D721Med (cell line): ENCODE results near the gene LIMCH1.
"Not testable (repeated sequence)": the region's sequence is repeated elsewhere in the genome, so short reads cannot be mapped to it uniquely, and the experiment has no call there.

Experiments used
- DNase-seq: peaks from one replicate; pipeline ENCODE4 v3.0.0; 2011; ENCODE audit warnings: low spot score; ENCODE audit not compliant: insufficient read length
- FAIRE-seq: peaks from 2 replicates; lab custom pipeline; 2011; peaks lifted over from hg19 to GRCh38; lab: Jason Lieb, UNC
- TF ChIP-seq, protein P1 (sequence below): IDR thresholded peaks from 2 replicates; pipeline ENCODE4 v1.5.1; 2012; ENCODE audit warnings: mild to moderate bottlenecking, control low read depth; ENCODE audit not compliant: insufficient read depth; ENCODE audit errors: missing control alignments

The LIMCH1 gene

DNA sequence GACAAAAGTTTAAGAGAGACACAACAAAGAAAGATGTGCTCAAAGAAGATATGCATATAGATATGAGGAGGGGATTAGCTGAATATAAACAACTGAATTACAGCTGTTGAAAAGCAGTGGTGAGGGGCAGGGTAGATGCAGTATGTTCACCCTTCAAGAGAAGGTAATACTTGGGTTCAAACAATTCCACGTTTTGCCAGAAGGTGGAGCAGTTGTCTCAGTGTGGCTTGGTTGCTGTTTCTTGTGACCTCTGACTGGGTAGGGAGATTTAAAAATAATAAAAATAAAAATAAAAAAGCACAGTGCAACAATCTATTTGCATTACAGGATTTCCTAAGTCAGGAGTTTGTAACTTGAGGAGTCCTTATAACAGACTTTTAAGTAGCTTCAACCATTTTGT, 187.3 kb downstream of the LIMCH1 start:
- no peak for DNase-seq
- FAIRE-seq, result peak; percentile 84
- TF ChIP-seq, protein P1, sequence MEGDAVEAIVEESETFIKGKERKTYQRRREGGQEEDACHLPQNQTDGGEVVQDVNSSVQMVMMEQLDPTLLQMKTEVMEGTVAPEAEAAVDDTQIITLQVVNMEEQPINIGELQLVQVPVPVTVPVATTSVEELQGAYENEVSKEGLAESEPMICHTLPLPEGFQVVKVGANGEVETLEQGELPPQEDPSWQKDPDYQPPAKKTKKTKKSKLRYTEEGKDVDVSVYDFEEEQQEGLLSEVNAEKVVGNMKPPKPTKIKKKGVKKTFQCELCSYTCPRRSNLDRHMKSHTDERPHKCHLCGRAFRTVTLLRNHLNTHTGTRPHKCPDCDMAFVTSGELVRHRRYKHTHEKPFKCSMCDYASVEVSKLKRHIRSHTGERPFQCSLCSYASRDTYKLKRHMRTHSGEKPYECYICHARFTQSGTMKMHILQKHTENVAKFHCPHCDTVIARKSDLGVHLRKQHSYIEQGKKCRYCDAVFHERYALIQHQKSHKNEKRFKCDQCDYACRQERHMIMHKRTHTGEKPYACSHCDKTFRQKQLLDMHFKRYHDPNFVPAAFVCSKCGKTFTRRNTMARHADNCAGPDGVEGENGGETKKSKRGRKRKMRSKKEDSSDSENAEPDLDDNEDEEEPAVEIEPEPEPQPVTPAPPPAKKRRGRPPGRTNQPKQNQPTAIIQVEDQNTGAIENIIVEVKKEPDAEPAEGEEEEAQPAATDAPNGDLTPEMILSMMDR, result peak; percentile 32

- no peak for DNase-seq
- TF ChIP-seq, protein P1, result no peak
- FAIRE-seq, result no peak
These were observed 190.1 kb downstream of the LIMCH1 start for GRCh38 chr4:41727861-41728572.

GRCh38 chr4:41728573-41728913, 190.6 kb downstream of the LIMCH1 start:
- DNase-seq (no peak), FAIRE-seq (no peak)
- TF ChIP-seq, protein P1, result no peak

- DNase-seq (no peak), FAIRE-seq (no peak)
- TF ChIP-seq, protein P1, result no peak
These were observed 193.7 kb downstream of the LIMCH1 start for GRCh38 chr4:41731569-41732126.

GRCh38 chr4:41734371-41734770, 196.4 kb downstream of the LIMCH1 start:
- TF ChIP-seq, protein P1, result no peak
- DNase-seq, result no peak
- no peak for FAIRE-seq

GRCh38 chr4:41737491-41737890, 199.5 kb downstream of the LIMCH1 start:
- not testable (repeated sequence) for FAIRE-seq, DNase-seq

DNA sequence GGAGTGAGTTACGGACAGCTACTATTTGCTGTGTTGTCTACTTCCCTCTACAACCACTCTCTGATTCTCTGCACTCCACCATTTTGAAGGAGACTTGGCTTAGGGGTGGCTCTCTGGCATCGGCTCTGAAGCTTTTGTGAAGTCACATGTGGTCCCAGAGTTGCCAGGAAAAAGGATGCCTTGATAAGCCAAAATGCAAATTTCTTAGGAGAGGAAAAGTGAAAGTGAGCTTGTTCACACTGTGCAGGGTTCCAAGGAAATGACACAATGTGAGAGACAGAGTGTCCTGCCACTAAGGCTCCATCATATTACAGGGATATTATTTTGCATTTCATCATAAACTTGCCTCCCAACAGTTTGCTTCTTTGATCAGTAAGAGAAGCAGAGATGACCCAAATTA, 203.4 kb downstream of the LIMCH1 start:
- TF ChIP-seq, protein P1, result no peak
- no peak for DNase-seq
- no peak for FAIRE-seq
